Fibroblast of skin of back (primary cell): Measurements from ENCODE around the gene CD38.
"Not testable (repeated sequence)": the region's sequence is repeated elsewhere in the genome, so short reads cannot be mapped to it uniquely, and the experiment has no call there.

Experiments
- DNase-seq: peaks from one replicate; pipeline ENCODE4 v3.0.0-alpha.2; 2013

The CD38 gene

GRCh38 chr4:15799701-15800100, 21.6 kb downstream of the CD38 start:
- DNase-seq = no peak

DNA sequence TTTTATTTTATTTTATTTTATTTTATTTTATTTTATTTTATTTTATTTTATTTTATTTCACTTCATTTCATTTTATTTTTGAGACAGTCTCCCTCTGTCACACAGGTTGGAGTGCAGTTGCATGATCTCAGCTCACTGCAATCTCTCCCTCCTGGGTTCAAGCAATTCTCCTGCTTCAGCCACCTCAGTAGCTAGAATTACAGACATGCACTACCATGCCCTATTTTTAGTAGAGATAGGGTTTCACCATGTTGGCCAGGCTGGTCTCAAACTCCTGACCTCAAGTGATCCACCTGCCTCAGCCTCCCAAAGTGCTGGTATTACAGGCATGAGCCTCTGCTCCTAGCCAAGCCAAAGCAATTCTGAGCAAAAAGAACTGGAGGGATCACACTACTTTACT, 24.4 kb downstream of the CD38 start:
- not testable (repeated sequence) for DNase-seq

- peak; percentile 64 for DNase-seq
These were observed 27.7 kb downstream of the CD38 start for GRCh38 chr4:15805583-15806517.

DNA sequence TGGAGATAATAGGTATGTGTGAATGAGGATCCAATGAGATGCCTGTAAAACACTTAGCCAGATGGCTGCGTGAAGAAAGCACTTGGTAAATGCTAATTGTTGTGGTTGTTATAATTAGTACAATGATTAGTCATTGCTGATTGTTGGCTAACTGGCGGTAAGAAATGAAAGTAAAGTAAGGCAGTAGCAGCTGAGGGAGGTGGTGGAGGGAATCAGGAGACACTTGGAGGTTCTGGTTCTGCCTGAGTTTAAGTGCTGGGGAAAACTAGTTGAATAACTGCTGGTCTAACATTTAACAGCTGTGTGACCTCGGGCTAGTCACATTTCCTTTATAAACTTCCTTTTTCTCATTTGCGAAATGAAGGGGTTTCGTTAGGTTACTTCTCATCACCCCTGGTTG, 30.9 kb downstream of the CD38 start:
- no peak for DNase-seq

DNA sequence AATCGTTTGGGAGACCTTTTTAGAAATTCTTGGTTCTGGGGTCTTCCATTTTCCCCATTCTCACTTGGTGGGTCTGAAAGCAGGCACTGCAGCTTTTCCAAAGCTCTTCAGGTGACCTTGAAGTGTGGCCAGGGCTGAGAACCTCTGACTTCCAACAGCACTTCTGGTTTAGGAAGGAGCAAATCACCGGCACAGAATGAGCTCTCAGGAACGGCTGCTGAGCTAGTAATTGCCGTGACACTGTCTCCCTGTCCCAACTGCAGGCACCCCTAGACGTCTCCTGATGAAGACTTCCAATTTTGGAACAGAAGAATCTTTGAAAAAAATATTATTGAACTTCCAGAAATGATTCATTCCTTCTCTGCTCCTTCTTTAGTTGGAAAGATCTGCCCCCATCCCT, 31.3 kb downstream of the CD38 start:
- DNase-seq = no peak

GRCh38 chr4:15811703-15812337, 33.7 kb downstream of the CD38 start:
- DNase-seq = no peak

- no peak for DNase-seq
These were observed 54.7 kb downstream of the CD38 start for GRCh38 chr4:15832523-15833451.

GRCh38 chr4:15833801-15834200, 55.7 kb downstream of the CD38 start:
- DNase-seq = no peak

- DNase-seq = no peak
These were observed 58.2 kb downstream of the CD38 start for GRCh38 chr4:15836362-15836761.

- DNase-seq = no peak
These were observed 59.5 kb downstream of the CD38 start for GRCh38 chr4:15837591-15837990.

- not testable (repeated sequence) for DNase-seq
These were observed 63.1 kb downstream of the CD38 start for GRCh38 chr4:15841194-15841730.

DNA sequence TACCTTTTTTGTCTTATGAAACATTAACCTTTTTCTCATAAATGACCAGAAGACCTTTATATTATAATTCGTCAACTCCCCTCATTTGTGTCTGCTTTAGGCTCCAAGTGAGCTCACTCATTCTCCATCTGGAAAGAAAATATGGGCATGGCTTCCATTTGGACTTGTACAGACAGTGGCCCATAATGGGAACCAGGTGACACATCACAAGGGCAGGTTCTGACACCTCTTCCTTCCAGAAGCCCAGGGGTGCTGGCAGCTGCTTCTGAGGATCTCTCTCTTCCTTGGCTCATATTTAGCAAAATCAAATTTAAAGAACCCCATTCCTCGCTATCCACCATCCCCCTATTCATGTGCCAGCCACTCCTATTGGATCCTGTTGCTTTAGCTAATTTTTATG, 69.6 kb downstream of the CD38 start:
- DNase-seq = no peak

DNA sequence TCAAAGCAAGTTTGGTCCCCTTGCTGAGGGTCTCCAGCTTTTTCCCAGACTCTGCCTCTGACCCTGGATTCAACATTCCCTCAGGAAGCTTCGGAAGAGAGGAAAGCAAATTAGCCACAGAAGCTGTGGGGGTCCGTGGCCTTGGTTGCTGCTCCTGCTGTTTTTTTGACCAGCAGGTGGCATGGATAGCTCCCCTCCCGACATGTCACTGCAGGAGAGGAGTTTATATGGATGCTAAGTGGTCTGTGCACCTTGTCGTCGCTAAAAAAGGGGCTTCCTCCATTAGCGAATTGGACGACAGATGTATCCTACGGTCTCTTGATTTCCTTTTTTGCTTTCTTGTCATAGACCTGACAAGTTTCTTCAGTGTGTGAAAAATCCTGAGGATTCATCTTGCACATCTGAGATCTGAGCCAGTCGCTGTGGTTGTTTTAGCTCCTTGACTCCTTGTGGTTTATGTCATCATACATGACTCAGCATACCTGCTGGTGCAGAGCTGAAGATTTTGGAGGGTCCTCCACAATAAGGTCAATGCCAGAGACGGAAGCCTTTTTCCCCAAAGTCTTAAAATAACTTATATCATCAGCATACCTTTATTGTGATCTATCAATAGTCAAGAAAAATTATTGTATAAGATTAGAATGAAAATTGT, 70.2 kb downstream of the CD38 start:
- DNase-seq = no peak

GRCh38 chr4:15851969-15852368, 73.8 kb downstream of the CD38 start:
- no peak for DNase-seq

DNA sequence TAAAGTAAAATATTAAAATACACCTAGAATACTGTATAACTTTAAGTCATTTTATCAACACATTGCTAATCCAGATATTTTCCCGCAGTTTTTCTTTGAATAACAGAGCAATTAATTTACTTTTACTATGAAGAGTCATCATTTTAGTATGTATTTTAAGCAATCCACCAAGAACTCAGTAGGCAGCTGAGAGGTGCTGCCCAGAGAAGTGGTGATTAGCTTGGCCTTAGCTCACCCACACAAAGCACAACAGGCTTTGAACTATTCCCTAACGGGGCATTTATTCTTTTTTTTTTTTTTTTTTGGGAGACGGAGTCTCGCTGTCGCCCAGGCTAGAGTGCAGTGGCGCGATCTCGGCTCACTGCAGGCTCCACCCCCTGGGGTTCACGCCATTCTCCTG, 74.4 kb downstream of the CD38 start:
- no peak for DNase-seq

GRCh38 chr4:15853345-15853744, 75.2 kb downstream of the CD38 start:
- DNase-seq = no peak

DNA sequence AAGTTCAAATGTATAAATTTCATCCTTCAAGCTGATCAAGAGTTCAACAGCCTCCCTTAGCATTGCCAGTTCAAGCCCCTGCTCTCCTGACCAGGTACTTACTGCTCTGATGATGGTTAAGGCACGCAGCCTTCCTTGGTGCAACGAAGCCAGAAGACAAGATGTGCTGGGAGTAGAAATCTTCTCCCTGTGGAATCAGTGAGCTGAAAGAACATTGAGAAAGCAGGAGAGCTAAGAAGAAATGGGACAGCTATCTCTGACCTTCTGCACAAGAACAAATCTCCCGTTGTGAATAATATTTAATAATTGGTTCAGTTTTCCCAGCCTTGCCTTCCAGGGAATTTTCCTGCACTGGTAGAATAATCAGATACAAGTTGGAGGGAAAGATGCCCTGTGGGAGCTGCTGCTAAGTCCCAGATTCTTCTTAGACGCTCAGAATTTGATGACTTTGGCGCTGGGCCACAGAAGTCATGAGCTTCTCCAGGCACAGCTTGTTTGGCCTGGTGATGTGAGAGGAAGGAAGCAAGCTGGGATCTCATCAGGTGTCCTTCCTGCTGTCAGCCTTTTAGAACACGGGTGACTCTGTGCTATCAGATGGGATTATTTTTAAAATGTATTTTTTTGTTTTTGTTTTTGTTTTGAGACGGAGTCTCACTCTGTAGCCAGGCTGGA, 77.8 kb downstream of the CD38 start:
- DNase-seq = peak; percentile 46

GRCh38 chr4:15861198-15861597, 83.1 kb downstream of the CD38 start:
- DNase-seq = not testable (repeated sequence)

DNA sequence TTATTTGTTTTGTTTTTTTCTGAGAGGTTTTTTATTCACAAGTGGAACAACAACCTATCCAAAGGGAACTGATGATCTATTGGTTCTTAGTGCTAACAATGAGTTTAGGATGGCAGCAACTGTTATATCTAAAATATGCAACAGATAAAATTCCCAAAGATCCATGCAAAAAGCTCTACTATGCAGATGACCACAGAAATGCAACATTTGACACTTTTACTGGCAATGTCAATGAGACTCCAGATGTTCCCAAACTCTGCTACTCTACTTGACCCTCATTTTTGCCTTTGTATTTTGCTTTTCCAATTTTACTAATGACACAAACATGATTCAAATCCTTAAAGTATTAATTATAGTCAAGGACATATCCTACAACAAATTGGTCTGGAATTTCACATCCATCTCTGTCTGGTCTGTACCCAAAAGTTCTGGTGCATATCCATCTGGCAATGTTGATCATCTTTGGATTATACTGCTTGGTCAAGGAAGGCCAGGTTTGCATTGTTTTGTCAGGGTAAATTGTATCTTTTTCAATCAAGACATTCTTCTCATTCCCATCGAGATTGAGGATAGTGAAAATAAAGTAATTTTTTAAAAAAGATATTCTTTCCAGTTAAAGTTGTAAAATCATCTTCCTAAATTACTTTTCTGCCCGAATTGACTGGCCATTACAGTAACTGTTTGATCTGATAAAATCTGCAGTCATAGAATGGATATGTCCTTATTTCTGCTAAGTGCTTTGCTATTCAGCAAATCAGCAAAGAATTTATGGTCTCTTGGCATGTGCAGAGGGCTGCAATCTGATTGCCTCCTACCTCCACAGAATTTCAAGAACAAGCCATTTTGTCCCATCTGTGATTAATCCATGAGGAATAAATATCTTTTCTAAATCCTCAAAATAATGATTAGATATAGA, 86.8 kb downstream of the CD38 start:
- DNase-seq = no peak

DNA sequence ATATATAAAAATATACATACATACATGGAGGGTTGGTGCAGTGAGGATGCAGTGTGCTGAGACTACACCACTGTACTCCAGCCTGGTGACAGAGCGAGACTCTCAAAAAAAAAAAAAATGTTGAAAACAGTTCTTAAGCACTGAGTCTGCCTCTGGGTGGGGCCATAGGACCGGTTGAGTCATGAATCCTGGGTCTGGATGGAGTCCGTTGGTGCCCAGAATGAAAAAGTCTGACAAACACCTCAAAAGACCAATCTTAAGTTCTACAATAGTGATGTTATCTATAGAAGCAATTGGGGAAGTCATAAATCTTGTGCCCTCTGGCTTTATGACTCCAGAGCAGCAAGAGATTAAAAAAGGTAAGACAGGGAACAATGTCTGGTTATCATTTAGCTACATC, 90.0 kb downstream of the CD38 start:
- DNase-seq = peak; percentile 9
